ENCODE data around the gene ESRRA.

The ESRRA gene

DNA sequence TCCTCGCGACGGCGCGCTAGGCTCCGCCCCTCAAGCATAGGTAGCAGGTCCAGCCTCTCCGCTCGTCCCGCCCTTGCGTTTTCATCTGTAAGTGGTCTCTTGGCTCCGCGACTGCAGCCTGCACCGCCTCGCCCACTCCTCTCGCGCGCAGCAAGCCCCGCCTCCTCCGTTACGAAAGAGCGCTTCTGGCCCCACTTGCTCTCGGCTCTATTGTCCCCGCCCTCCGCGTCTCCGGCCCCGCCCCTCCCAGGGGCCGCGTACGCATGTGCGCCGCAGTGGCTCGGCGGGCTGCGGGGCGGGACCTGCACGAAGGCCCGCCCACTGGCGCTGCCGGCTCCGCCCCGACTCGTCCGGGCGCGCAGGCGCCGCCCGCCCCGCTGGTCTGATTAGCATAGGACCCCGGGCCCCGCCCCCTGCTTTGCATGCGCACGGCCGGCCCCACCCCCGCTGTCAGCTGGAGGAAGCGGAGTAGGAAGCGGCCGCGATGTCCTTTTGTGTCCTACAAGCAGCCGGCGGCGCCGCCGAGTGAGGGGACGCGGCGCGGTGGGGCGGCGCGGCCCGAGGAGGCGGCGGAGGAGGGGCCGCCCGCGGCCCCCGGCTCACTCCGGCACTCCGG is at the start of gene ESRRA:
TSS of gene ESRRA (plus strand) at position 450 of the 616 bp plus-strand sequence. CDS start 1,656 bp downstream, outside the sequence.
- DNase-seq = peak; percentile 89 to 100 (median 98)

DNA sequence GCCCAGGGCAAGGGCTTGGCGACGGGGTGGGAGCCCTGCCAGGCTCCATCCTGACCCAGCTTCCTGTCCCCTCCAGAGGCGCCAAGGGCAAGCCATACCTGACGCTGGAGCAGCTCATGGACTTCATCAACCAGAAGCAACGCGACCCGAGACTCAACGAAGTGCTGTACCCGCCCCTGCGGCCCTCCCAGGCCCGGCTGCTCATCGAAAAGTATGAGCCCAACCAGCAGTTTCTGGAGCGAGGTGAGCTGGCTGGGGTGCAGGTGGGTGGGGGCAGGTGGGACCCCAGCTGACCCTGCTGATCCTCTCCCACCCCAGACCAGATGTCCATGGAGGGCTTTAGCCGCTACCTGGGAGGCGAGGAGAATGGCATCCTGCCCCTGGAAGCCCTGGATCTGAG is 49.0 kb upstream of the ESRRA start:
- no peak for DNase-seq

DNA sequence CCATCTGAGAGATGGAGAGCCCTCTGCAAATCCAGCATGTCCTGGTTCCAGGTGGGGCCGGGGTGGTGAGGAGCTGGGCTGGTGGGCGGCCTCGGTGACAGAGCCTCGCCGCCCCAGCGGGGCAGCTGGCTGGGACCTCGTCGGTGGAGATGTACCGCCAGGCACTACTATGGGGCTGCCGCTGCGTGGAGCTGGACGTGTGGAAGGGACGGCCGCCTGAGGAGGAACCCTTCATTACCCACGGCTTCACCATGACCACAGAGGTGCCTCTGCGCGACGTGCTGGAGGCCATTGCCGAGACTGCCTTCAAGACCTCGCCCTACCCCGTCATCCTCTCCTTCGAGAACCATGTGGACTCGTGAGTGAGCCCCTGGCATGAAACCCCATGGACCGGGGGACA is 47.0 kb upstream of the ESRRA start:
- no peak for DNase-seq

DNA sequence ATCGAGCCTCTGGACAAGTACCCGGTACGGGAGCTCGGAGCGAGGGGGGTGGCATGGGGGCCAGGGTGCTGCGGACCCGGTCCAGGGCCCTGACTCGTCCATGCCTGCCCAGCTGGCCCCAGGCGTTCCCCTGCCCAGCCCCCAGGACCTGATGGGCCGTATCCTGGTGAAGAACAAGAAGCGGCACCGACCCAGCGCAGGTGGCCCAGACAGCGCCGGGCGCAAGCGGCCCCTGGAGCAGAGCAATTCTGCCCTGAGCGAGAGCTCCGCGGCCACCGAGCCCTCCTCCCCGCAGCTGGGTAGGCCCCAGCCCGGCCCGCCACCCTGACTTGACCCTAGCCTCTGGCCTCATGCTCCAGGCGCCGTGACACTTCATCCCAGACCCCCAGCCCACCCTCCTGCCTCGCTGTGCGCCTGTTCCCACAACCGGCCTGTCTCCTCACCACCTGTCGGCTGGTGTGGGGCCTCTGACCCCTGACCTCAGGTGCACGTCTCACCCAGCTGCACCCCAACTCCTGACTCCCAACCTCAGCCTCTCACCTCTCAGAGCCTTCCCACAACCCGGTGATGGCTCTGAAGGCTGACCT is 46.3 kb upstream of the ESRRA start:
- DNase-seq = no peak

DNA sequence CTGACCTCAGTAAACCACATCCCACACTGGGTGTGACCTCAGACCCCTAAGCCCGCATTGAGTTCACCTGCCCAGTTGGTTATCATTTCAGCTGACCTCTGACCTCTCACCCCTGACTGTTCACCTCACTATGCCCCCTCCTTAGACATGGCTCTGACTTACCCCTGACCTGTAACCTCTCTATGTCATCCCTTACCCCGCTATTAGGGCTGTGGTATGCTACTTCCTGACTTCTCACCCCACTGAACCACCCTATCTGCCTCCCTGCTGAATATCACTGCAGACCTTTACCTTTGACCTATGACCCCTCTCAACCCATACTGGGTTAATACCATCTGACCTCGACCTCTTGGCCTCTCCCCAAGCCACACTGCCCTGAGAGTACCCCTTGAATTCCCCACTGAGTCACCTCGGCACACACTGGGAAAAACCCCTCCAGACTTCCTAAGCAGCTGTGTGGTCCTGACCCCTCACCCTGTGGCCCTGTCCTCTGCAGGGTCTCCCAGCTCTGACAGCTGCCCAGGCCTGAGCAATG is 45.7 kb upstream of the ESRRA start:
- no peak for DNase-seq

DNA sequence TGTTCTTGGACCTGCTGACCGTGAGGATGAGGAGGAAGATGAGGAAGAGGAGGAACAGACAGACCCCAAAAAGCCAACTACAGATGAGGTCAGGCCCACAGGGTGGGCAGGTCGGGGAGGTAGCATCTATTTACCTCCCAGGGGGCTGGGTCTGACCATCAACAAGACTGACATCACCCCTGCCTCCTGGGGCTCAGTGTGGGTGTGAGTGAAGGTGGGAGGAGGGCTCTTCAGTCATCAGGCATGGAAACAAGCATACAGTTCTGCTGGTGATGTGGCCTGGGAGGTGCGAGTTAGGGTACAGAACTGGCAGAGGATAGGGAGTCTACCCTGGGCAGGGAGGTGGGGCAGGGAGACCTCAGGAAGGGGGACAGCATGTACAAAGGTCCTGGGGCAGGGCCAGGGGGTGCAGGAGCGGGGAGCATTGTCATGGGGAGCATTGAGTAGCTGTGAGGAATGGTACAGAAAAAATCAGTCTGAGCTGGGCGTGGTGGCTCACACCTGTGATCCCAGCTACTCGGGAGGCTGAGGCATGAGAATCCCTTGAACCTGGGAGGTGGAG is 45.1 kb upstream of the ESRRA start:
- no peak for DNase-seq

DNA sequence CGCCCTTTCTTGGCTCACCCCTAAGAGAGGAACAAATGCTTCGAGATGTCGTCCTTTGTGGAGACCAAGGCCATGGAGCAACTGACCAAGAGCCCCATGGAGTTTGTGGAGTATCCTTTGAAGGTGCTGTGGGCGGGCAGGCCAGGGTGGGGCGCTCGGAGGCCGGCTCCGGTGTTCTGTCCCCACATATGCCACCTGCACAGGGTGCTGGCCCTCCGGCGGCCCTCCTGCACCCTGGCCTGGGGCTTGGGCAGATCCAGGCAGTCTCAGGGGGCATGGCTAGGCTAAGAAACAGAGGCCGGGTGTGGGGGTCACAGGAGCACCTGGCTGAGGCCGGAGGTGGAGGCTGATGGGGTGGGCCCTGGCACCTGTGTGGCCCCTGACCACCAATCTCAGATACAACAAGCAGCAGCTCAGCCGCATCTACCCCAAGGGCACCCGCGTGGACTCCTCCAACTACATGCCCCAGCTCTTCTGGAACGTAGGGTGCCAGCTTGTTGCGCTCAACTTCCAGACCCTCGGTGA is 43.7 kb upstream of the ESRRA start:
- no peak for DNase-seq

DNA sequence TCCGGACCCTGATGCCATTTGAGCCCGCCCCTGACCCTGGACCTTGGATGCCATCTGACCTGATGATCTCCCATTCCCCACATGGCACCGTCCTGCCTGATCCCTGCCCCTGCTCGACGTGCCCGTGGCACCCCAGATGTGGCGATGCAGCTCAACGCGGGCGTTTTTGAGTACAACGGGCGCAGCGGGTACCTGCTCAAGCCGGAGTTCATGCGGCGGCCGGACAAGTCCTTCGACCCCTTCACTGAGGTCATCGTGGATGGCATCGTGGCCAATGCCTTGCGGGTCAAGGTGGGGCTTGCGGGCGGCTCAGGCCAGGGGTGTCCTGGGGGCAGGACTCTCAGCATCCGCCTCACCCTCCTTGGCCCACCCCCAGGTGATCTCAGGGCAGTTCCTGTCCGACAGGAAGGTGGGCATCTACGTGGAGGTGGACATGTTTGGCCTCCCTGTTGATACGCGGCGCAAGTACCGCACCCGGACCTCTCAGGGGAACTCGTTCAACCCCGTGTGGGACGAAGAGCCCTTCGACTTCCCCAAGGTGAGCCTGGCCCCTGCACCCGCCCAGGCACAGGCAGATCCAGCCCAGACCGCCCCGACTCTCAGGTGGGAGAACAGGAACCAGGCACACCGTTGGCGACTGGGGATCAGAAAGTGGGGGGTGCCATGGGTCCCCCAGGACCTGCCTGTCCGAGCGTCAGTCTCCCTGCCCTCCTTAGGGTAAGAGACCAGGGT is 42.9 kb upstream of the ESRRA start:
- DNase-seq = no peak

DNA sequence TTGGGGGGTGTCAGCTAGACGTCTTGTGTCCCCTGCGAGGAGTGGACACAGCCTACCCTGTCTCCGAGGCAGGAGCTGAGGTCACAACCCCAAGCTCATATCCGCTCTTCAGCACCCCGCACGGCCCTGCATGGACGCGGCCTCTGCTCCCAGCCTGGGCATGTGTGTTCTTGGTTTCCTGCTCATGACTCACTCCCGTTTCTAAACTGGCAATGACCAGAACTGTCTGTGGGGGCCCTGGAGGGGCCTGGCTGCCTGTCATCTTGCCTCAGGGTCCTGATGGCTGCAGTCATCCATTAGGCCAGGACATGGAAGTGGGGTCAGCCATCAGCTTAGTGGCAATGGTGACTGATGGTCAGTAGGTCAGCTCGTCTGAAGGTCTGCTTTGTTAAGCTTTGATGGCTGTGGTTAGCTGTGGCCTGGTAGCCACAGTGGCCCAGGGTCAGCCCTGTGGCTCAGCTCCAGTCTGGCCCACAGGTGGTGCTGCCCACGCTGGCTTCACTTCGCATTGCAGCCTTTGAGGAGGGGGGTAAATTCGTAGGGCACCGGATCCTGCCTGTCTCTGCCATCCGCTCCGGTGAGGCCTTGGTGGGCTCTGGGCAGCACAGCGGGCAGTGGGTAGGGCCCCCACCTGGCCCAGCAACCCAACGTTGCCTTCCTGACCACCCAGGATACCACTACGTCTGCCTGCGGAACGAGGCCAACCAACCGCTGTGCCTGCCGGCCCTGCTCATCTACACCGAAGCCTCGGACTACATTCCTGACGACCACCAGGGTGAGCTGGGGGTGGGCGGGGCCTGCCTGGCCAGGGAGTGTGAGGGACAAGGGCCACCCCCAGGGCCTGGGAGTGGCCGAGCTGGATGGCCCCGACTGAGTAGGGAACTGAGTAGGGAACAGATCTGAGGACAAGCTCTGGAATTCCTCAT is 42.0 kb upstream of the ESRRA start:
- DNase-seq = no peak

DNA sequence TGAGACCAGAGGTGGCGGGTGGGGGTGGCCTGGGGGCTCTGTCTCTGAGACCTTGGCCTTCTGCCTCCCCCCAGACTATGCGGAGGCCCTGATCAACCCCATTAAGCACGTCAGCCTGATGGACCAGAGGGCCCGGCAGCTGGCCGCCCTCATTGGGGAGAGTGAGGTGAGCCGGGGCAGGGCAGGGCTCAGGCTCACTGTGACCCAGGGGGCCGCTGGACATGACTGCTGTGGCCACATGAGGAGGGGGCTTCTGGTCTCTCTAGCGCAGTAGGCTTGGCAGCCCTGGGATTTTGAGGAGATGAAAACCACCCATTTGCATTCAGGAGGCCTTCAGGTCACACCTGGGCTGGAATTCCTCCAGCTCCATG is 41.4 kb upstream of the ESRRA start:
- DNase-seq = no peak

DNA sequence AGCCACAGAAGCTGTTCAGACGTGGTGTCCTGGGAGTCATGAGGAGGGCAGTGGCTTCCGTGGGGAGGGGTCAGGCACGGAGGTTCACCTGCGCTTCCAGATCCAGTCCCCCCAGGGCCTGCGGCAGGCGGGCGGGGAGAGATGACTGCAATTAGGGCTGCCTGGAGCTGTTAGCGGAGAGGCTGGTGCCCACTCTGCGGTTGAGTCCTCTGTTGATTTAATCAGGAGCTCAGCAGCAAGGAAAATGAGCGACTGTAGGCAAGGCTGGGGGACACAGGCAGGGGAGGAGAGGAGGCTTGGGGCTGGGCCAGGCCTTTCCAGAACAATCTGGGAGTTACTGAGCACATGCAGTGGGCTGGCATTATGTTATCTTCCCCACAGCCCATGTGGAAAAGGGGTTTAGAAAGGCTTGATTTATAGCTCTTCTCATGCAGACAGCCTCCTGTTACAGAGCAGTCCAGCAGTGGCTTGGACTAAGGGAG is 40.9 kb upstream of the ESRRA start:
- no peak for DNase-seq

DNA sequence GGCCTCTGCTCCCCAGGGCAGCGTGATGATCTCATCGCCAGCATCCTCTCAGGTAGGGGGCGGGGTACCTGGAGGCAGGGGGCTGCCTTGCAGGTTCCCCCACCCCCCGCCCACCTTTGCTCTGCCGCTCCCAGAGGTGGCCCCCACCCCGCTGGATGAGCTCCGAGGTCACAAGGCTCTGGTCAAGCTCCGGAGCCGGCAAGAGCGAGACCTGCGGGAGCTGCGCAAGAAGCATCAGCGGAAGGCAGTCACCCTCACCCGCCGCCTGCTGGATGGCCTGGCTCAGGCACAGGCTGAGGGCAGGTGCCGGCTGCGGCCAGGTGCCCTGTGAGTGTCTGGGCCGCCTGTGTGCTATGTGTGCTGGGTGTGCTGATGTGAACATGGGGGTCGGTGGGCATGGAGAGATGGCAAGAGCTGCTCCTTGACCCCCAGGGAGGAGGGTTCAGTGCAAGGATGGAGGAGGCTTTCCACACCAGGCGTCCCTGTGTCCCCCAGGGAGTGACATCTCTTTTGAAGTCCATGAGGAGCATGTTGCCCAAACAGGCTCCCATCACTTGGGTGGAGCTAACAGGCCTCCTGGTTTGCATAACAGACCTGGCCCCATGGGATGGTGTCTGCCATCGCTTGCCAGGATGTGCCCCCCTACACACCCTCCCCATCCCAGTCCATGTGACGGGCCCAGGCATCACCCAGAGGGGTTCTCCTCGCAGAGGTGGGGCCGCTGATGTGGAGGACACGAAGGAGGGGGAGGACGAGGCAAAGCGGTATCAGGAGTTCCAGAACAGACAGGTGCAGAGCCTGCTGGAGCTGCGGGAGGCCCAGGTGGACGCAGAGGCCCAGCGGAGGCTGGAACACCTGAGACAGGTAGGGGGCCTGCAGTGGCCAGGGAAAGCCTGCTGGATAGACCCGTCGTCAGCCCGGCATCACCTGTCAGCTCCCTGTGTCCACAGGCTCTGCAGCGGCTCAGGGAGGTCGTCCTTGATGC is 39.9 kb upstream of the ESRRA start:
- no peak for DNase-seq

DNA sequence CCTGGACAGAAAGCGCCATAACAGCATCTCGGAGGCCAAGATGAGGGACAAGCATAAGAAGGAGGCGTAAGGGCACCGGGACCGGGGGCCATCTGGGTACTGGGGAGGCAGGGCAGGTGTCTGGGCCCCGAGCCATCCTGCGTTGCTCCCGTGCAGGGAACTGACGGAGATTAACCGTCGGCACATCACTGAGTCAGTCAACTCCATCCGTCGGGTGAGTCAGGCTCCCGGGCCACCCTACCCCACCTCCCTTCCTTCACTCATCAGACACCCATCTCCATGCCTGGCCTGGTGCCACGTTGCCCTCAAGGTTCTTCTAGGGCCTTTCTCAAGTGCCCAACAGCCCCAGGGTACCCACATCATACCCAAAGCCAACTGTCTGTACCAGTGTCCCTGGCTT is 39.0 kb upstream of the ESRRA start:
- DNase-seq = no peak

DNA sequence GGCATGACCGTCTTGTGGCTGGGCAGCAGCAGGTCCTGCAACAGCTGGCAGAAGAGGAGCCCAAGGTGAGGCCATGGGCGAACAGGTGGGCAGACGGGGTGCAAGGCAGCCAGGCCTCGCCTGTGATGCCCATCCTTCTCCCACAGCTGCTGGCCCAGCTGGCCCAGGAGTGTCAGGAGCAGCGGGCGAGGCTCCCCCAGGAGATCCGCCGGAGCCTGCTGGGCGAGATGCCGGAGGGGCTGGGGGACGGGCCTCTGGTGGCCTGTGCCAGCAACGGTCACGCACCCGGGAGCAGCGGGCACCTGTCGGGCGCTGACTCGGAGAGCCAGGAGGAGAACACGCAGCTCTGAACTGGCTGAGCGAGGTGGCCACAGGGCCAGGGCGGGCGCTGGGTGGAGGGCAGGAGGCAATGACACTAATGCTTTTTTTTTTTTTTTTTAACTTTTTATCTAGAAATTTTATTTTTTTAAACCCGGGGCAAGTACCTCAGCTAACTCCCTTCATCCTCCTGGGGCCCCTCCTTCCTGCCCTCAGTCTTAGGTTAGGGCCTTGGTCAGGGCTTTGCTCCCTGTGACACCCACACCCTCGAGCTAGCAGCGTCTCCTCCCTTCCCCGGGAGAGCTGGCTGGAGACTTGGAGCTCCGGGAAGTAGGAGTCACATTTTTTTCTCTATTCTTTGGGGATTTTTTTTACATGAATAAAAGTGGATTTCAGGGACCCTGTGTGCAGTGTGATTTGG is 37.9 kb upstream of the ESRRA start:
- DNase-seq = no peak

DNA sequence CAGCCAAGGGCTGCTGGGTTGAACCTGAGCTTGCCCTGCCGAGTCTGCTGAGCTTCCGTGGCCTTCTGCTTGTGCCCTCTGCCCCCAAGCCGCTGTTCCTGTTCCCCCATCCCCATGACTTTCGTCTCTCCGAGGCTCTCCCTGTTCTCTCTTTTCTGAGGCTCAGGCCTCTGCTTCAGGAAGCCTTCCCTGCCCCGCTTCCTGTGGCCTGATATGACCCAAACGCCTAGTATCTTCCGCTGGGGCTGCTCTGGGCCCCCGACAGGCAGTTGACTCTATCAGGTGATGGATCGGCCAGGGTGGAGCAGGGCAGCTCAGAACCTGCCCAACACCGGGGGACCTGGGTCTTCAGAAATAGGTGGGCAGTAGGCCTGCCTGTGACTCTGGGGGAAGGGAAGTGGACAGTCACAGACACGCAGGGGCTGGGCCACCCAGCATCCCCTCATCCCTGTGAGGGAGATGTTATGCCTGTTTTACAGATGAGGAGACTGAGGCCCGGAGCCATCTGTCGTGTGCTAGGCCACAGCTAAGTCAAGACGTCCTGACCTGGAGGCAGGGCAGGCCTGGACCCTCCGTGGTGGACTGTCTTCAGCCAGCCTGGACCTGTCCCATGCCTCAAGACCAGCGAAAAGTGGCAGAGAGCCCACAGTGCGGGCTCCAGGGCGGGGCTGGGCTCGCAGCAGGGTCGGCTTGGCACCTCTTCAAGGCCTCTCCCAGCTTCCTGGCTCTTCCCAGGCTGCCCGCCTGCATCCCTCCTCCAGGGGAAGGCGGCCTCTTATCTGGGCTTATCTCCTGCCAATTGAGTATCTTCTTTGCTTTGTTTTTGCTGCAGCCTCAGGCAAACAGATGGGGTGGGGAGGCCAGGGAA is 37.1 kb upstream of the ESRRA start:
- peak in 5 of 14 donors; percentile 17 to 76 (median 37) for DNase-seq

DNA sequence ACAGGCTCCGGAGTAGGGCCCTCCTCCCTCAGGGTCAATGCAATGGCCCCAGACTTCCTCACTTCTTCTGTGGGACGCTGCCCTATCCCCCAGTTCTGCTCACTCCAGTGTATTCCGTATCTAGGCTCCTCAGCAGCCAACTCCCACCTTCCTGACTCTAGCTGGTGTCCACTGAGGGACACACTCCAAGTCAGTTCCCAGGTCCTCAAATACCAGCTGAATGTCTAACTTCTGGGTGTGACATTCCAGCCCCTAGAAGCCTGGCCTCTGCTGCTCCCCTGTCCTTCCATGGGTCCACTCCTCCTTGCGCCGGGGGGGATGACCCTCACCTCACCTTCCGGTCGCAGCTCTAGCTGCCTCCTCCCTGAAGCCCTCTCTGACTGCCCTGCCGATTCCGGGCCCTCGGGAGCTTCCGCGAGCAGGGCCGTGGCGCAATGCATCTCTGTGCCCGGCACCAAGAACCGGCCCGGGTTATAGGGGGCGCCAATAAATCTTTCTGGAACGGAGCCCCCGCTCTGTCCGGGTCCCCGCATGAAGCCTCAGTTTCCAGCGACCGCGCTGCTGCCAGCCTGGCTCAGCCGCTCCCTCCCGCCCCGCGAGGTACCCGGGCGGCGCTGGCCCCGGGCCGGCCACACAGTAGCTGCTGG is 36.3 kb upstream of the ESRRA start:
- DNase-seq = peak in 6 of 14 donors; percentile 61 to 78 (median 64)

DNA sequence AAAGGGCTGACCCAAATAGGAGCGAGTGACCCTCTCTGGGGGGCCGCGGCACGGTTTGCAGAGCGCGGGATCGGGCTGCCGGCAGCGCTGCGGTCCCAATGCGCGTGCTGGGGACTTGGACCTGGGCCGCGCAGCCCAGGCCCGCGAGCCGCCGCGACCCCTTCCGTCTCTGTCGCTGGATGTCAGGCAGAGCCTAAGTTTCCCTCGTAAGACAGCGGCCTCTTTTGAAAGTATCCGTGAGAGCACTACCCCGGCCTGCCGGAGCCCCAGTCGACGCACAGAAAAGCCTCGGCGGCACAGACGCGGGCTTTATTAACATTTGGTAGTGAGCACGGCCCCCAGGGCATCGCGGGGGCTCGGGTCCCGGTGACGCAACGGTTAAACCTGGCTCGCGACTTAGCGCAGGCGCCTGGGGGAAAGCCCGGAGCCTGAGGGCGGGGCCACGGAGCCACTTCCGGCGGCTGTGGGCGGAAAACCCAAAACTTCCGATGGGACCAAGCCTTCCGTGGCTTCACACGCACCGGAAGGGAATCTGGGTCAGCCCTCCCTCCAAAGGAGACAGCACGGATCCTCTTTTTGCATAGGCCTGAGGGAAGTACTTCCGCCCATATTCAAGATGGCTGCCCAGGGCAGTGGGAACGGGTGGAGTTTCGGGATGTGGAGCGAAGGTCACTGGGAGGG is 35.6 kb upstream of the ESRRA start:
- DNase-seq = peak; percentile 68 to 100 (median 98)

Data from C1 segment of cervical spinal cord (tissue), 14 donors.